GM12873 (cell line): ENCODE results near the gene NEDD8.

ENCODE experiments used
- TF ChIP-seq, protein P1 (sequence below): IDR thresholded peaks from 2 replicates; pipeline ENCODE4 v1.5.1; 2012; ENCODE audit warnings: low read depth, mild to moderate bottlenecking, moderate library complexity, low read length, control low read depth; ENCODE audit not compliant: insufficient read depth; ENCODE audit errors: missing control alignments

NEDD8 gene

DNA sequence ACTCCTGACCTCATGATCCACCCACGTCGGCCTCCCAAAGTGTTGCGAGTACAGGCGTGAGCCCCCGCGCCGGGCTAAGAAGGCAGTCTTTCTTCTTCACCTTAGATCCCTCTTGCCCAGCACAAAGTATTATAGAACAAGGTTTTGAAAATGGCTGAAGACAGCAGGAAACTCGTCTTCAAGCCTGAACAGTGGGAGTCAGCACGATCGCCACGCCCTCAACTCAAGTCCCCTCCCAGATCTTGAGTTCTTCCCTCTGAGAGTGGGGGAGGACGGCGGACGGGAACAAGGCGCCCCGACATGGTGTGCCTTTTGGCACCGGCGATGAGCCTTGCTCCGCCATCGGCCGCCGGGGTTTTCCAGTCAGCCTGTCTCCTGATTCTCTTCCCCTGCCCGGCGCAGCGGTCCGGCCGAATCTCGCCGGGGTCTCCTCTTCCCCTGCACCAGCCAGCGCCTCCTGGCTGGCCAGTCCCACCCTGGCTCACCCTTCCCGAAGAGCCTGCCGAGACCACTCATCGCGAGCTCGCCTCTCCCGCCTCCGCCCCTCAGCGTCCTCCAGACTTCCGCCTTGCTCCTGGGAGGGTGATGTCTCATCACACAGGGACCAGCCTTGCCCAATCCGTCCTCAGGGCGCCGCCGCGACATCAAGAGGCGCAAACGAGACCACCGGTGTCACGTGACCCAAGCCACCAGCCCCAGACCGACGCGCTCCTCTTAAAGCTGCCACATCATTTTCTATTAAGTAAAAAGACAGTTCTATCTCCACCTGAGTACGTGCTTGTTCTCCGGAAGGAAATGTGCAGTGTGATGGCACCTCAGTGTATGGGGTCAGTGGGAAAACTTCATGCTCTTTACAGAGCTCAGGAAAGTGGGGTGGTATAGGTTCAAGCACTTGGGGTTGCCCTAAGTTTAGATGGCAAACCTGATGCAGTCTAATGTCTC, 19.0 kb downstream of the NEDD8 start, which contains the start of gene CHMP4A:
Gene CHMP4A (minus strand): TSS at position 565 of the 942 bp plus-strand sequence. CDS start 49 bp downstream, at position 516.
- TF ChIP-seq, protein P1, sequence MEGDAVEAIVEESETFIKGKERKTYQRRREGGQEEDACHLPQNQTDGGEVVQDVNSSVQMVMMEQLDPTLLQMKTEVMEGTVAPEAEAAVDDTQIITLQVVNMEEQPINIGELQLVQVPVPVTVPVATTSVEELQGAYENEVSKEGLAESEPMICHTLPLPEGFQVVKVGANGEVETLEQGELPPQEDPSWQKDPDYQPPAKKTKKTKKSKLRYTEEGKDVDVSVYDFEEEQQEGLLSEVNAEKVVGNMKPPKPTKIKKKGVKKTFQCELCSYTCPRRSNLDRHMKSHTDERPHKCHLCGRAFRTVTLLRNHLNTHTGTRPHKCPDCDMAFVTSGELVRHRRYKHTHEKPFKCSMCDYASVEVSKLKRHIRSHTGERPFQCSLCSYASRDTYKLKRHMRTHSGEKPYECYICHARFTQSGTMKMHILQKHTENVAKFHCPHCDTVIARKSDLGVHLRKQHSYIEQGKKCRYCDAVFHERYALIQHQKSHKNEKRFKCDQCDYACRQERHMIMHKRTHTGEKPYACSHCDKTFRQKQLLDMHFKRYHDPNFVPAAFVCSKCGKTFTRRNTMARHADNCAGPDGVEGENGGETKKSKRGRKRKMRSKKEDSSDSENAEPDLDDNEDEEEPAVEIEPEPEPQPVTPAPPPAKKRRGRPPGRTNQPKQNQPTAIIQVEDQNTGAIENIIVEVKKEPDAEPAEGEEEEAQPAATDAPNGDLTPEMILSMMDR, result no peak

DNA sequence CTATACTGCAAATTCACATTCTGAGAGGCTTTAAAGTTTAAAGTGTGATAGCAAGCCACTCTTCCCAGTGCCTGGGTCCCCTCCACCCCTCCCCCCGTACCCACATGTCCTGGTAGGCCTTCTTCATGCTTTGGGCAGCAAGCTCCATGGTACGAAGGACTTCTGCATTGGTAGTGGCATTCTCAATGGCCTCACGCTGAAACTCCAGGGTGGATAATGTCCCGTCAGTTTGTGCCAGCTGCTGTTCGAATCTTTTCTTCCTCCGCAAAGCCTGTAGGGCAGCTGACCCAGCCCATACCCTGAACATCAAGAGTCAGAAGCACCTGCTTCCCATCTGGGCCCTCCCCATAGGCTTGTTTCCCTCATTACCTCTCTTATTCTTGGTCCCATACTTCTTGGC, 20.9 kb downstream of the NEDD8 start:
- TF ChIP-seq, protein P1, result no peak

DNA sequence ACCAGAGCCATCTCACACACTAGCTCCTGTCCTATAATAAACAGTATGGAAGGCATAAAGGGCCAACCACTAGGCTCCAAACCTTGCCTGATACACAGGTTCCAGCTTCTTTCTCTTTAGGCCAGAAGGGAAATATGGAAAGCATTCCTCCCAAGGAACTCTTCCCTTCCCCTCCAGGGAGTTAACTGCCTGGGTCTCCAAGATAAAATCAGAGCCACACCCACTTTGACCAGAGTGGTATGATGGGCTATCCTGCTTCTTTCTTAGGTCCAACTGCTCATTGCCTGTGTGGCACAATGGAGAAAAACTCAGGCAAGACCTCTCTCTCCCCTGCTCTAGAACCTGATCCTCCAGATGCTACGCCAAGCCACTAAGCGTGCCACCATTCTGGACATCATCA, 24.5 kb downstream of the NEDD8 start:
- TF ChIP-seq, protein P1, result no peak

DNA sequence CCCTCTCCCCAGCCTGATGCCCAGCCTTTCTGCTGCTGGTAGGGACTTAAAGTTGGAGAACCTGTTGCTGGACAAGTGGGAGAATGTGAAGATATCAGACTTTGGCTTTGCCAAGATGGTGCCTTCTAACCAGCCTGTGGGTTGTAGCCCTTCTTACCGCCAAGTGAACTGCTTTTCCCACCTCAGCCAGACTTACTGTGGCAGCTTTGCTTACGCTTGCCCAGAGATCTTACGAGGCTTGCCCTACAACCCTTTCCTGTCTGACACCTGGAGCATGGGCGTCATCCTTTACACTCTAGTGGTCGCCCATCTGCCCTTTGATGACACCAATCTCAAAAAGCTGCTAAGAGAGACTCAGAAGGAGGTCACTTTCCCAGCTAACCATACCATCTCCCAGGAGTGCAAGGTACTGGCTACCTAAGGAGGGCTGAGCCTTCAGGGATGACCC, 25.0 kb downstream of the NEDD8 start:
- TF ChIP-seq, protein P1, result no peak

DNA sequence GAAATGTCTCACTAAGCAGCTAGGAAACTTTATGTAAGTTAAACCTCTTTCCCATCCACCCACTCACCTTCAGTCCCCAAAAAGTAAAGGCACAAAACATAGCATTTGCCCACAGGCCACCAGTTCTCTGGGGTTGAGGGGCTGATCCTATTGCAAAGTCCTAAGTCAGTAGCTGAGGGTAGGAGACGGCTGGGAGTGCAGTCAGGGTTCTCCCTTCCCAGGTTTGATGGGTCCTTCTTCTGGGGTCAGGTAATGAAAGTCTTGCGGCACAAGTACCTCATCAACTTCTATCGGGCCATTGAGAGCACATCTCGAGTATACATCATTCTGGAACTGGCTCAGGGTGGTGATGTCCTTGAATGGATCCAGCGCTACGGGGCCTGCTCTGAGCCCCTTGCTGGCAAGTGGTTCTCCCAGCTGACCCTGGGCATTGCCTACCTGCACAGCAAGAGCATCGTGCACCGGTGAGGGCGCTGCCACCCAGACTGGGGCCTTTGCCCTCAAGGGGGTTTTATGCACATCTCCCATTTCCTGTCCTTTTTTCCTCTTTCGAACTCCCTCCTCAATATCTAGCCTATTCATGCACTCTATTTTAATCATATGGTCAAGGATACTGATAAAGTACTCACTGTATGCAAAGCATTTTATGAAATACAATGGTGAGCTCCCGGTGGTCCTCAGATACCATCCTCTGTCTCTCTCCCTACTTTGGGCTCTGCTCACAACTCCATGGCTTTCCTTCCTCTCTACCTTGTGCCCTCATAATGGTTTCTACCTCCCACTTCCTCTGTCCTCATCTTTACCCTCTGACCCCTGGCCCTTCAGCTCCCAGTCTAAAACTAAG, 25.7 kb downstream of the NEDD8 start:
- TF ChIP-seq, protein P1, result no peak

DNA sequence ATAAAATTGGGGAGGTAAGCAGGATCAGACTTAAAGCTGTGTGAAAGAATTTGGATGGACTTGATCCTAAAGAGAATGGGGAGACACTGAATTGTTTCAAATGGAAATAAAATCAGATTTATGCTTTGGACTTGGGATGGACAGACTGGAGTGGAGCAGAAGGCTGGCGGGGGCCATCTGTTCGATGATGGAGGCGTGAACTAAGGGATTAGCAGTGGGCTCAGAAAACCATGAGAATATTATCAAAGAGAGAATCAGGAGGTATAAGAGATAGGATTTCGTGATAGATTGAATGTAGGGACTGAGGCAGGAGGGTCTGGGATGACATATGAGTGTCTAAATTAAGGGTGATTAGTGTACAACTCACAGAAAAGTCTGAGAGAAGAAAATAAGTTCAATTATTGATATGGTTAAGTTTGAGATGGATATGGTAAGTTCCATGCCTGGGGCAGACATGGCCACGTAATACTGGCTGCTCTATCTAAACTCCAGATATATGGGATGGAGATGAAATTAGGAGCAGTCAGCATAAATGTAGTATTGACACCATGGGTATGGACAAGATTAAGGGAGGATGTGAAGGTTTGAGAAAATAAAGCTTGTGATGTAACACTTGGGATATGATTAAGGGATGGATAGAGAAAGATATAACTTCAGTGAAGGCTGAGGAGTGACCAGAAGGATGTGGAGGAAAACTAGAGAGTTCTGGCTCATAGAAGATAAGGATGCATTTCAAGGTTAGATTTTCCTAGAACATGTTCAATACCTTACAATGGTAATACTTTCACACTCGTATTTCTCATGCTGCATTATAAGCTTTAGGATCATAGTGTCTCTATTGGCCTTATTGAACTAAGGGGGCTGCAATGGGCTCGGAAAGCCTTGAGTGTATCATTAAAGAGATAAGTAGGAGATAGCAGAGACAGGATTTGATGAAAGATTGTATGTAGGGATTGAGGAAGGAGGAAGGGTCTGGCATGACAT, 27.7 kb downstream of the NEDD8 start:
- TF ChIP-seq, protein P1, result no peak
